GM23338 (cell line): ENCODE results near the gene KRT7. TPM values are rescaled to one million over a fixed set of nuclear protein-coding genes. Genes with fewer than 3 reads are reported as not detected.

ENCODE experiments used
- ATAC-seq: fragments of 200-7000 bp; cut with Tn5 transposase; 3 replicates; pipeline ENCODE4 v1.9.1; 2020
- DNase-seq: peaks from one replicate; pipeline ENCODE4 v3.0.0-alpha.2; 2015; ENCODE audit warnings: low spot score
- H2AFZ ChIP-seq: fragments of 200-600 bp; sonication (generic); 2 replicates; pipeline ENCODE4 v1.8.0; 2016; ENCODE audit warnings: antibody characterized with exemption, mild to moderate bottlenecking, moderate library complexity
- H3F3A ChIP-seq: fragments of 200-600 bp; sonication (generic); replicated peaks from 2 replicates; pipeline ENCODE4 v1.8.0; 2017; ENCODE audit warnings: antibody characterized with exemption, mixed run types, low read depth
- H3K27ac ChIP-seq: fragments of 200-600 bp; sonication (generic); 2 replicates; pipeline ENCODE4 v1.6.1; 2016; ENCODE audit warnings: low read depth
- H3K27me3 ChIP-seq: fragments of 200-600 bp; sonication (generic); 2 replicates; pipeline ENCODE4 v1.8.0; 2016; ENCODE audit warnings: mild to moderate bottlenecking, mixed run types, moderate library complexity; ENCODE audit not compliant: insufficient read depth
- H3K36me3 ChIP-seq: fragments of 200-600 bp; sonication (generic); 2 replicates; pipeline ENCODE4 v1.8.0; 2016; ENCODE audit warnings: mild to moderate bottlenecking; ENCODE audit not compliant: insufficient read depth
- H3K4me1 ChIP-seq: fragments of 200-600 bp; sonication (generic); 2 replicates; pipeline ENCODE4 v1.8.0; 2016; ENCODE audit warnings: mild to moderate bottlenecking, moderate library complexity; ENCODE audit not compliant: insufficient read depth
- H3K4me2 ChIP-seq: fragments of 200-600 bp; sonication (generic); 2 replicates; pipeline ENCODE4 v1.7.1; 2017; ENCODE audit warnings: mixed run types
- H3K4me3 ChIP-seq: fragments of 200-600 bp; sonication (generic); 2 replicates; pipeline ENCODE4 v1.6.1; 2016; ENCODE audit warnings: mixed run types
- H3K79me2 ChIP-seq: fragments of 200-600 bp; sonication (generic); replicated peaks from 2 replicates; pipeline ENCODE4 v1.8.0; 2017; ENCODE audit warnings: mild to moderate bottlenecking; ENCODE audit not compliant: insufficient read depth
- H3K9me2 ChIP-seq: fragments of 200-600 bp; sonication (generic); 2 replicates; pipeline ENCODE4 v1.8.0; 2017; ENCODE audit not compliant: insufficient read depth
- H4K20me1 ChIP-seq: fragments of 200-600 bp; sonication (generic); replicated peaks from 2 replicates; pipeline ENCODE4 v1.8.0; 2017; ENCODE audit warnings: mild to moderate bottlenecking; ENCODE audit not compliant: insufficient read depth
- H3K27ac Mint-ChIP-seq: 2 replicates; pipeline ENCODE4 v1.8.0; 2020; ENCODE audit warnings: inconsistent platforms, mild to moderate bottlenecking, moderate library complexity, mixed read lengths
- H3K27me3 Mint-ChIP-seq: 3 replicates; pipeline ENCODE4 v1.8.0; 2022; ENCODE audit warnings: low read depth, mild to moderate bottlenecking, moderate library complexity, mixed read lengths, inconsistent platforms; ENCODE audit not compliant: insufficient read depth, poor library complexity
- H3K36me3 Mint-ChIP-seq: 3 replicates; pipeline ENCODE4 v1.8.0; 2021; ENCODE audit warnings: low read depth, mild to moderate bottlenecking, inconsistent platforms, moderate library complexity, mixed read lengths
- H3K4me1 Mint-ChIP-seq: 3 replicates; pipeline ENCODE4 v1.8.0; 2020; ENCODE audit warnings: mild to moderate bottlenecking, inconsistent platforms, mixed read lengths
- H3K4me3 Mint-ChIP-seq: 3 replicates; pipeline ENCODE4 v1.8.0; 2021; ENCODE audit warnings: moderate library complexity, mild to moderate bottlenecking, inconsistent platforms, mixed read lengths
- H3K9me3 Mint-ChIP-seq: 3 replicates; pipeline ENCODE4 v1.8.0; 2020; ENCODE audit warnings: moderate library complexity, mild to moderate bottlenecking, inconsistent platforms, mixed read lengths
- CREB1 ChIP-seq: fragments of 250-450 bp; sonication (Bioruptor Pico); IDR thresholded peaks from 2 replicates; pipeline ENCODE4 v1.5.0; 2020; ENCODE audit warnings: low read depth, mild to moderate bottlenecking, moderate library complexity
- EZH2phosphoT487 ChIP-seq: fragments of 200-600 bp; sonication (generic); IDR thresholded peaks from one replicate; pipeline ENCODE4 v1.8.1; 2018; ENCODE audit warnings: antibody characterized with exemption; ENCODE audit not compliant: unreplicated experiment
- JUNB ChIP-seq: IDR thresholded peaks from one replicate; pipeline ENCODE4 v1.6.1; 2016; ENCODE audit warnings: antibody characterized with exemption; ENCODE audit not compliant: unreplicated experiment
- NANOG ChIP-seq: IDR thresholded peaks from 2 replicates; pipeline ENCODE4 v1.6.1; 2016; ENCODE audit warnings: antibody characterized with exemption, borderline replicate concordance
- POLR2AphosphoS5 ChIP-seq: IDR thresholded peaks from 2 replicates; pipeline ENCODE4 v1.6.1; 2016; ENCODE audit warnings: antibody characterized with exemption, low read depth
- STAT1 ChIP-seq: IDR thresholded peaks from one replicate; pipeline ENCODE4 v1.6.1; 2016; ENCODE audit warnings: antibody characterized with exemption; ENCODE audit not compliant: unreplicated experiment
- ZNF114 ChIP-seq: fragments of 250-450 bp; sonication (Bioruptor Pico); IDR thresholded peaks from 2 replicates; pipeline ENCODE4 v1.5.0; 2020; ENCODE audit warnings: mild to moderate bottlenecking, moderate library complexity
- ZNF331 ChIP-seq: fragments of 250-450 bp; sonication (Bioruptor Pico); IDR thresholded peaks from 2 replicates; pipeline ENCODE4 v1.5.0; 2020; ENCODE audit warnings: low read depth, mild to moderate bottlenecking, moderate library complexity
- polyA plus RNA-seq: library from polyadenylated mRNA; unstranded; fragments of >200 nt; fragmentation: Nextera tagmentation; extraction: Ambion mirVana; gene quantifications from 2 replicates; pipeline ENCODE4 v1.2.1, GENCODE V29; 2016
- total RNA-seq: library from RNA; depleted of rRNA; stranded (reverse); fragments of >200 nt; shearing (Covaris generic); gene quantifications from 2 replicates; pipeline ENCODE4 v1.2.3, GENCODE V29; 2014
- TF ChIP-seq, protein P1 (sequence below), 2 experiments: fragments of 200-600 bp in 1 of 2; sonication (generic) in 1 of 2; conservative IDR thresholded peaks; 2 replicates each; pipeline versions ENCODE4 v1.5.1 to v1.6.1; 2016 to 2017; ENCODE audit warnings: antibody characterized with exemption in 2 of 2, low read depth in 2 of 2, mild to moderate bottlenecking in 2 of 2, moderate library complexity in 1 of 2
- TF ChIP-seq, protein P2 (sequence below): IDR thresholded peaks from one replicate; pipeline ENCODE4 v1.6.1; 2018; ENCODE audit warnings: antibody characterized with exemption; ENCODE audit not compliant: unreplicated experiment
- TF ChIP-seq, protein P3 (sequence below): IDR thresholded peaks from 2 replicates; pipeline ENCODE4 v1.6.1; 2016; ENCODE audit warnings: antibody characterized with exemption

KRT7 gene
- total and polyA plus RNA-seq, 2 experiments from 2014 or later: 6.5 to 9.4 TPM

DNA sequence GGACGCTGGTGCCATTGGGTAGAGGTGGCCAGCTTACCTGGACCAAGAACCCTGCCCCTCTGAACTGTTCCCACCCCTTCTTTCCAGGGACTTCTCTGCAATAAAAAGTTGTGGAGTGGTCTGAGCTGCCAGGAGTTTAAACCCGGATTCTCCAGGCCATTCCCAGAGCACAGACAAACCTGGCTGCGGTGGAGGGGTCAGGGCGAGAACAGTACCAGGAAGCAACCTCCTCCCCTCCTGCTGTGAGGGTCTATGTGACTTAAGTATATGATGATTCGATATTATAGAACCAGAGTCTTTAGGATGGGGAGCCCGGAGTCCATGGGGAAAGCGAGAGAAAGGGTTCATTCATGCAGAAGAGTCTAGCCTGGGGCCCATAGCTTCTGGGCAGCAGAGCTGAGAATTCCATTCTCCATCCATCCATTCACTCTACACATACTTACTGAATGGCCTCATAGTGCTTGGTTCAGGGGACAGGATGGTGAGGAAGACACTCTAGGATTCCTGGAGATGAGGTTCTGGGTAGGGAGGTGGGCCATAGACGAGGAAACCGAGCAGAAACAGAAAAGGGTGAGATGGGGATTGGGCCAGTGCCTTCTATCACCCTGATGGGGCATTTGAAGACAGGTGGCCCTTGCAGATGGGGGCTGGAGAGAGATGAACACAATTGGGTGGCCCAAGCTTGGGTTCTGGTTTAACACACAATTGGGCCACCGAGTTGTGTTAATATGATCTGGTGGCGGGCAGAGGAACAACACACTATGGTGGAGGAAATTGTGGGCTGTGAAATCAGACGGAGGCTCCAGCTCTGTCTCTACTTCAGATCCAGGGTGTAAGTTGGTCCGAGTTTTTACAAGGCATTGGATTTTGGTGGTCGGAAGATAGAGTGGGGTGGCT, 46.6 kb downstream of the KRT7 start (continued):
- TF ChIP-seq, protein P1, sequence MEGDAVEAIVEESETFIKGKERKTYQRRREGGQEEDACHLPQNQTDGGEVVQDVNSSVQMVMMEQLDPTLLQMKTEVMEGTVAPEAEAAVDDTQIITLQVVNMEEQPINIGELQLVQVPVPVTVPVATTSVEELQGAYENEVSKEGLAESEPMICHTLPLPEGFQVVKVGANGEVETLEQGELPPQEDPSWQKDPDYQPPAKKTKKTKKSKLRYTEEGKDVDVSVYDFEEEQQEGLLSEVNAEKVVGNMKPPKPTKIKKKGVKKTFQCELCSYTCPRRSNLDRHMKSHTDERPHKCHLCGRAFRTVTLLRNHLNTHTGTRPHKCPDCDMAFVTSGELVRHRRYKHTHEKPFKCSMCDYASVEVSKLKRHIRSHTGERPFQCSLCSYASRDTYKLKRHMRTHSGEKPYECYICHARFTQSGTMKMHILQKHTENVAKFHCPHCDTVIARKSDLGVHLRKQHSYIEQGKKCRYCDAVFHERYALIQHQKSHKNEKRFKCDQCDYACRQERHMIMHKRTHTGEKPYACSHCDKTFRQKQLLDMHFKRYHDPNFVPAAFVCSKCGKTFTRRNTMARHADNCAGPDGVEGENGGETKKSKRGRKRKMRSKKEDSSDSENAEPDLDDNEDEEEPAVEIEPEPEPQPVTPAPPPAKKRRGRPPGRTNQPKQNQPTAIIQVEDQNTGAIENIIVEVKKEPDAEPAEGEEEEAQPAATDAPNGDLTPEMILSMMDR (conservative IDR thresholded peaks at IDR 0.05; ENCODE audit: low read depth in 2 of 2): no peak
- TF ChIP-seq EZH2phosphoT487 (no peak), ZNF114 (CRISPR knock-in tag) (no peak), POLR2AphosphoS5 (no peak), JUNB (no peak)
- TF ChIP-seq, protein P2, sequence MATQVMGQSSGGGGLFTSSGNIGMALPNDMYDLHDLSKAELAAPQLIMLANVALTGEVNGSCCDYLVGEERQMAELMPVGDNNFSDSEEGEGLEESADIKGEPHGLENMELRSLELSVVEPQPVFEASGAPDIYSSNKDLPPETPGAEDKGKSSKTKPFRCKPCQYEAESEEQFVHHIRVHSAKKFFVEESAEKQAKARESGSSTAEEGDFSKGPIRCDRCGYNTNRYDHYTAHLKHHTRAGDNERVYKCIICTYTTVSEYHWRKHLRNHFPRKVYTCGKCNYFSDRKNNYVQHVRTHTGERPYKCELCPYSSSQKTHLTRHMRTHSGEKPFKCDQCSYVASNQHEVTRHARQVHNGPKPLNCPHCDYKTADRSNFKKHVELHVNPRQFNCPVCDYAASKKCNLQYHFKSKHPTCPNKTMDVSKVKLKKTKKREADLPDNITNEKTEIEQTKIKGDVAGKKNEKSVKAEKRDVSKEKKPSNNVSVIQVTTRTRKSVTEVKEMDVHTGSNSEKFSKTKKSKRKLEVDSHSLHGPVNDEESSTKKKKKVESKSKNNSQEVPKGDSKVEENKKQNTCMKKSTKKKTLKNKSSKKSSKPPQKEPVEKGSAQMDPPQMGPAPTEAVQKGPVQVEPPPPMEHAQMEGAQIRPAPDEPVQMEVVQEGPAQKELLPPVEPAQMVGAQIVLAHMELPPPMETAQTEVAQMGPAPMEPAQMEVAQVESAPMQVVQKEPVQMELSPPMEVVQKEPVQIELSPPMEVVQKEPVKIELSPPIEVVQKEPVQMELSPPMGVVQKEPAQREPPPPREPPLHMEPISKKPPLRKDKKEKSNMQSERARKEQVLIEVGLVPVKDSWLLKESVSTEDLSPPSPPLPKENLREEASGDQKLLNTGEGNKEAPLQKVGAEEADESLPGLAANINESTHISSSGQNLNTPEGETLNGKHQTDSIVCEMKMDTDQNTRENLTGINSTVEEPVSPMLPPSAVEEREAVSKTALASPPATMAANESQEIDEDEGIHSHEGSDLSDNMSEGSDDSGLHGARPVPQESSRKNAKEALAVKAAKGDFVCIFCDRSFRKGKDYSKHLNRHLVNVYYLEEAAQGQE: no peak
- TF ChIP-seq, protein P3, sequence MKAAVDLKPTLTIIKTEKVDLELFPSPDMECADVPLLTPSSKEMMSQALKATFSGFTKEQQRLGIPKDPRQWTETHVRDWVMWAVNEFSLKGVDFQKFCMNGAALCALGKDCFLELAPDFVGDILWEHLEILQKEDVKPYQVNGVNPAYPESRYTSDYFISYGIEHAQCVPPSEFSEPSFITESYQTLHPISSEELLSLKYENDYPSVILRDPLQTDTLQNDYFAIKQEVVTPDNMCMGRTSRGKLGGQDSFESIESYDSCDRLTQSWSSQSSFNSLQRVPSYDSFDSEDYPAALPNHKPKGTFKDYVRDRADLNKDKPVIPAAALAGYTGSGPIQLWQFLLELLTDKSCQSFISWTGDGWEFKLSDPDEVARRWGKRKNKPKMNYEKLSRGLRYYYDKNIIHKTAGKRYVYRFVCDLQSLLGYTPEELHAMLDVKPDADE: no peak

DNA sequence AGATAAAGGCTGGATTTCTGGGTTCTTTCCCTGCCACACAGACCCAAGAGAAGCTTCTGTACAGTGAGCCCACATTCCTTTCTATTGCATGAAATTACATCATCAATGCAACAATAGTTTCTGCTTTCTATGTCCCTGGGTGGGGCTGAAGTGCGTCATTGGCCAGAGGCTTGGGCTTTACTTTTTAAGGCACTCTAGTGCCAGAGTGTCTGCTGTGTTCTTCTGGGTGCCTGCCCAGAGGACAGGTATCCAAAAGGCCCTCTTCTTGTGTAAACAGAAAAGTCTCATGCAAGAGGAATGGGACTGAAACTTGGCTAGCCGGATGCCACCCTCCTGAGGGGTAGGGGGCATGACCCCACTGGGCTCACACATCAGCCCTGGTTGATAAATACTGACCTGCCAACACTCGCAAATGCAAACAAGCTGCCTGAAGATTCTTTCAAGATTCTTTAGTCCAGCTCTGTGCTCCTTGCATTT, 47.3 kb downstream of the KRT7 start:
- Mint-ChIP-seq H3K27ac (no peak overlapping the region), H3K4me1 (no peaks in the 10 kb centered on the region)
- ATAC-seq: no peak
- TF ChIP-seq CREB1 (CRISPR knock-in tag) (no peak), NANOG (no peak), POLR2AphosphoS5 (no peak), STAT1 (no peak), ZNF331 (CRISPR knock-in tag) (no peak)
- TF ChIP-seq, protein P2: no peak
- TF ChIP-seq, protein P1 (conservative IDR thresholded peaks at IDR 0.05; ENCODE audit: low read depth in 2 of 2): no peak

More for the DNA sequence above, 47.3 kb downstream of the KRT7 start:
- peaks cover 11% of the 10 kb centered on the region for H3K27me3 Mint-ChIP-seq
- H3K27ac ChIP-seq: no peak overlapping the region
- H3K27me3 ChIP-seq: peaks cover 11% of the 10 kb centered on the region
- no peaks in the 10 kb centered on the region for H3K36me3 ChIP-seq
- H3F3A ChIP-seq: no peaks in the 10 kb centered on the region
- H3K4me3 ChIP-seq: no peak overlapping the region
- no peak for DNase-seq
- no peaks in the 10 kb centered on the region; the same call in 1 of the 2 replicates for H3K4me1 ChIP-seq
- H2AFZ ChIP-seq: no peak overlapping the region
- no peak overlapping the region for H3K4me2 ChIP-seq
- H4K20me1 ChIP-seq: no peaks in the 10 kb centered on the region
- H3K9me3 Mint-ChIP-seq: no peaks in the 10 kb centered on the region
- no peak overlapping the region for H3K4me3 Mint-ChIP-seq
- no peaks in the 10 kb centered on the region for H3K79me2 ChIP-seq
- H3K36me3 Mint-ChIP-seq: no peaks in the 10 kb centered on the region
- H3K9me2 ChIP-seq: 0 out of 2 replicates have a peak, but pooled peaks cover 3% of the 10 kb centered on the region
